Neural progenitor cell (in vitro differentiated cells): ENCODE data around the gene TRAPPC1. TPM values are rescaled to one million over a fixed set of nuclear protein-coding genes. Genes with fewer than 3 reads are reported as not detected.
A peak's percentile ranks its signal among the peaks of the same experiment; 100 is the strongest.

Source experiments
- DNase-seq: peaks from one replicate; pipeline ENCODE4 v3.0.0-alpha.2; 2016; ENCODE audit warnings: low spot score
- H2AFZ ChIP-seq: fragments of 200-600 bp; sonication (generic); replicated peaks from 2 replicates; pipeline ENCODE4 v1.6.1; 2016; ENCODE audit warnings: antibody characterized with exemption
- H3F3A ChIP-seq: fragments of 200-600 bp; sonication (generic); 2 replicates; pipeline ENCODE4 v1.6.1; 2016; ENCODE audit warnings: antibody characterized with exemption, low read depth
- H3K27ac ChIP-seq: fragments of 200-600 bp; sonication (generic); 2 replicates; pipeline ENCODE4 v1.5.1; 2016; ENCODE audit warnings: mild to moderate bottlenecking
- H3K27me3 ChIP-seq: fragments of 200-600 bp; sonication (generic); 2 replicates; pipeline ENCODE4 v1.6.1; 2016; ENCODE audit warnings: mild to moderate bottlenecking, moderate library complexity
- H3K36me3 ChIP-seq: fragments of 200-600 bp; sonication (generic); 2 replicates; pipeline ENCODE4 v1.5.1; 2016
- H3K4me1 ChIP-seq: fragments of 200-600 bp; sonication (generic); 2 replicates; pipeline ENCODE4 v1.6.1; 2016; ENCODE audit warnings: mixed run types
- H3K4me2 ChIP-seq: fragments of 200-600 bp; sonication (generic); 2 replicates; pipeline ENCODE4 v1.6.1; 2016
- H3K4me3 ChIP-seq: fragments of 200-600 bp; sonication (generic); 2 replicates; pipeline ENCODE4 v1.5.1; 2016
- H3K79me2 ChIP-seq: fragments of 200-600 bp; sonication (generic); 2 replicates; pipeline ENCODE4 v1.6.1; 2016; ENCODE audit warnings: low read depth
- H3K9ac ChIP-seq: fragments of 200-600 bp; sonication (generic); 2 replicates; pipeline ENCODE4 v1.6.1; 2016
- H3K9me3 ChIP-seq: fragments of 200-600 bp; sonication (generic); 2 replicates; pipeline ENCODE4 v1.5.1; 2016; ENCODE audit warnings: low read depth
- H4K20me1 ChIP-seq: fragments of 200-600 bp; sonication (generic); 2 replicates; pipeline ENCODE4 v1.6.1; 2016; ENCODE audit warnings: low read depth
- H3K27ac Mint-ChIP-seq: 3 replicates; pipeline ENCODE4 v1.8.0; 2021; ENCODE audit warnings: mixed read lengths
- H3K27me3 Mint-ChIP-seq: 2 replicates; pipeline ENCODE4 v1.8.0; 2022; ENCODE audit warnings: low read depth, mild to moderate bottlenecking, inconsistent platforms, moderate library complexity, mixed read lengths; ENCODE audit not compliant: insufficient read depth
- H3K36me3 Mint-ChIP-seq: 3 replicates; pipeline ENCODE4 v1.8.0; 2021; ENCODE audit warnings: mixed read lengths
- H3K4me1 Mint-ChIP-seq: 3 replicates; pipeline ENCODE4 v1.8.0; 2021; ENCODE audit warnings: mixed read lengths
- H3K4me3 Mint-ChIP-seq: 3 replicates; pipeline ENCODE4 v1.8.0; 2021; ENCODE audit warnings: mild to moderate bottlenecking, moderate library complexity, mixed read lengths
- H3K9me3 Mint-ChIP-seq: 3 replicates; pipeline ENCODE4 v1.8.0; 2020; ENCODE audit warnings: mixed read lengths
- CTCF ChIP-seq: fragments of 200-600 bp; sonication (generic); IDR thresholded peaks from 2 replicates; pipeline ENCODE4 v1.5.1; 2017; ENCODE audit warnings: antibody characterized with exemption, mild to moderate bottlenecking
- EZH2 ChIP-seq: fragments of 200-600 bp; sonication (generic); IDR thresholded peaks from 2 replicates; pipeline ENCODE4 v1.6.1; 2017; ENCODE audit warnings: antibody characterized with exemption, mild to moderate bottlenecking, moderate library complexity
- EZH2phosphoT487 ChIP-seq: fragments of 200-600 bp; sonication (generic); IDR thresholded peaks from 2 replicates; pipeline ENCODE4 v1.6.1; 2017; ENCODE audit warnings: antibody characterized with exemption
- total RNA-seq: library from RNA; depleted of rRNA; stranded (reverse); fragments of >200 nt; gene quantifications from 2 replicates; pipeline ENCODE4 v1.2.3, GENCODE V29; 2015; ENCODE audit warnings: low replicate concordance

TRAPPC1 gene
- total RNA-seq, 1 donor from 2014 or later = 9.8 TPM

- Histone ChIP-seq H3K9ac (no peak overlapping the region), H3K27me3 (peaks cover 68% of the 10 kb centered on the region), H3K4me2 (peak overlapping the region; percentile 70), H3K27ac (no peak overlapping the region), H3K36me3 (no peaks in the 10 kb centered on the region), H3K4me3 (peak overlapping the region; percentile 35), H3K4me1 (peaks cover 4% of the 10 kb centered on the region), H3F3A (peaks cover 22% of the 10 kb centered on the region), H2AFZ (peak overlapping the region; percentile 88), H3K79me2 (no peaks in the 10 kb centered on the region), H3K9me3 (no peaks in the 10 kb centered on the region), H4K20me1 (peaks cover 3% of the 10 kb centered on the region)
- Mint-ChIP-seq H3K36me3 (no peaks in the 10 kb centered on the region), H3K4me3 (peak overlapping the region; percentile 83), H3K27ac (peak overlapping the region; percentile 20), H3K9me3 (no peaks in the 10 kb centered on the region), H3K4me1 (peaks cover 19% of the 10 kb centered on the region), H3K27me3 (peaks cover 11% of the 10 kb centered on the region)
- no peak for DNase-seq
- no peak for TF ChIP-seq CTCF
- no peak for TF ChIP-seq EZH2
- TF ChIP-seq EZH2phosphoT487 = no peak
Observed at GRCh38 chr17:7916385-7916682, 15.4 kb downstream of the TRAPPC1 start.

- Mint-ChIP-seq H3K27ac (peak within 1 kb of the TSS; percentile 76), H3K4me1 (peaks cover 19% of the 10 kb centered on the region), H3K36me3 (no peaks in the 10 kb centered on the region), H3K4me3 (peak within 1 kb of the TSS; percentile 88), H3K9me3 (no peaks in the 10 kb centered on the region), H3K27me3 (peaks cover 11% of the 10 kb centered on the region)
- Histone ChIP-seq H3K9ac (no peak within 1 kb of the TSS), H4K20me1 (peaks cover 3% of the 10 kb centered on the region), H2AFZ (peak within 1 kb of the TSS; percentile 88), H3K4me3 (peak within 1 kb of the TSS; percentile 45), H3K27ac (no peak within 1 kb of the TSS), H3K9me3 (no peaks in the 10 kb centered on the region), H3K4me2 (peak within 1 kb of the TSS; percentile 75), H3K4me1 (peaks cover 4% of the 10 kb centered on the region), H3K36me3 (no peaks in the 10 kb centered on the region), H3K79me2 (no peaks in the 10 kb centered on the region), H3F3A (peaks cover 22% of the 10 kb centered on the region), H3K27me3 (peaks cover 62% of the 10 kb centered on the region)
- DNase-seq = peak; percentile 95
- TF ChIP-seq EZH2 (no peak), CTCF (no peak), EZH2phosphoT487 (no peak)
Observed at GRCh38 chr17:7915611-7916384, 15.9 kb downstream of the TRAPPC1 start, which contains the start of gene RNF227. Gene RNF227, minus strand, starts transcription at chr17:7916289. Its CDS starts 94 bp downstream, at chr17:7916195.

GRCh38 chr17:7915179-7915610, 16.6 kb downstream of the TRAPPC1 start:
- Histone ChIP-seq H3K4me3 (peak overlapping the region; percentile 45), H2AFZ (peak overlapping the region; percentile 79), H3K79me2 (no peaks in the 10 kb centered on the region), H3F3A (peaks cover 22% of the 10 kb centered on the region), H3K27me3 (peaks cover 56% of the 10 kb centered on the region), H3K9me3 (no peaks in the 10 kb centered on the region), H3K4me2 (peak overlapping the region; percentile 75), H3K9ac (no peak overlapping the region), H3K4me1 (peaks cover 4% of the 10 kb centered on the region), H3K36me3 (no peaks in the 10 kb centered on the region), H4K20me1 (peaks cover 3% of the 10 kb centered on the region), H3K27ac (no peak overlapping the region)
- no peak for DNase-seq
- peak overlapping the region; percentile 88 for H3K4me3 Mint-ChIP-seq
- H3K27me3 Mint-ChIP-seq = peaks cover 11% of the 10 kb centered on the region
- H3K9me3 Mint-ChIP-seq = no peaks in the 10 kb centered on the region
- peaks cover 2% of the 10 kb centered on the region for H3K36me3 Mint-ChIP-seq
- H3K27ac Mint-ChIP-seq = peak overlapping the region; percentile 76
- peaks cover 19% of the 10 kb centered on the region for H3K4me1 Mint-ChIP-seq
- TF ChIP-seq EZH2 (no peak), EZH2phosphoT487 (peak; percentile 25), CTCF (no peak)
